Neural cell (in vitro differentiated cells): ENCODE data around the gene CLEC3A.

Experiments used
- EZH2 ChIP-seq: fragments of 200-600, 300-800 bp; shearing (Covaris generic), sonication (generic); IDR thresholded peaks from 2 replicates; pipeline ENCODE4 v1.6.1; 2014; ENCODE audit warnings: antibody characterized with exemption, low read length, borderline replicate concordance, mild to moderate bottlenecking; ENCODE audit not compliant: insufficient read depth, poor library complexity, severe bottlenecking
- POLR2AphosphoS5 ChIP-seq: IDR thresholded peaks from 2 replicates; pipeline ENCODE4 v1.6.1; 2012
- TF ChIP-seq, protein P1 (sequence below): fragments of 450-650 bp; IDR thresholded peaks from 2 replicates; pipeline ENCODE4 v1.5.1; 2014; ENCODE audit warnings: antibody characterized with exemption, mild to moderate bottlenecking, moderate library complexity; ENCODE audit not compliant: poor library complexity, severe bottlenecking

DNA sequence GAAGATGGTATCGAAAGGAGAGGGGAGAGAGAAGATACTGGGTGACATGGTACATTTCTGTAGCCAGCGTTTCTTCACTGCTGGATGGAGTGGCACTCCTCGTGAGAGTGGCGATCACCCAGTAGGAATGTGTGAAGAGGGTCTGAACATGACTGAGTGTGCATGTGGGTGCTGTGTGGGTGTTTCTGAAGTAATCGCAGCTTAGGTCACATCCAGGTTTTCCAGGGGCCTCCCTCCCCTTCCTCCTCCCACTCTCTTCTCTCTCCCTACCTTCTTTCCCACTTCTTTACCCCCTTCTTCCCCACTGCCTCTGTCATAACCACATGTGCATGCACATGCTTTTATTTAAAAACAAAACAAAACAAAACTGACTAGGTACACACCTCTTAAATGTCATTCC lies 1.8 kb downstream of the CLEC3A start:
- TF ChIP-seq, protein P1, sequence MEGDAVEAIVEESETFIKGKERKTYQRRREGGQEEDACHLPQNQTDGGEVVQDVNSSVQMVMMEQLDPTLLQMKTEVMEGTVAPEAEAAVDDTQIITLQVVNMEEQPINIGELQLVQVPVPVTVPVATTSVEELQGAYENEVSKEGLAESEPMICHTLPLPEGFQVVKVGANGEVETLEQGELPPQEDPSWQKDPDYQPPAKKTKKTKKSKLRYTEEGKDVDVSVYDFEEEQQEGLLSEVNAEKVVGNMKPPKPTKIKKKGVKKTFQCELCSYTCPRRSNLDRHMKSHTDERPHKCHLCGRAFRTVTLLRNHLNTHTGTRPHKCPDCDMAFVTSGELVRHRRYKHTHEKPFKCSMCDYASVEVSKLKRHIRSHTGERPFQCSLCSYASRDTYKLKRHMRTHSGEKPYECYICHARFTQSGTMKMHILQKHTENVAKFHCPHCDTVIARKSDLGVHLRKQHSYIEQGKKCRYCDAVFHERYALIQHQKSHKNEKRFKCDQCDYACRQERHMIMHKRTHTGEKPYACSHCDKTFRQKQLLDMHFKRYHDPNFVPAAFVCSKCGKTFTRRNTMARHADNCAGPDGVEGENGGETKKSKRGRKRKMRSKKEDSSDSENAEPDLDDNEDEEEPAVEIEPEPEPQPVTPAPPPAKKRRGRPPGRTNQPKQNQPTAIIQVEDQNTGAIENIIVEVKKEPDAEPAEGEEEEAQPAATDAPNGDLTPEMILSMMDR: no peak
- TF ChIP-seq POLR2AphosphoS5 (no peak), EZH2 (no peak)
